B cell (primary cell): ENCODE measurements around the gene C7.

Source experiments
- EZH2 ChIP-seq: IDR thresholded peaks from 2 replicates; pipeline ENCODE4 v1.6.1; 2012; ENCODE audit warnings: borderline replicate concordance, low read depth, mild to moderate bottlenecking, moderate library complexity, low read length; ENCODE audit not compliant: insufficient read depth, poor library complexity, severe bottlenecking
- TF ChIP-seq, protein P1 (sequence below): fragments of 200-600 bp; IDR thresholded peaks from one replicate; pipeline ENCODE4 v1.8.0; 2022; ENCODE audit warnings: antibody characterized with exemption, mild to moderate bottlenecking

DNA sequence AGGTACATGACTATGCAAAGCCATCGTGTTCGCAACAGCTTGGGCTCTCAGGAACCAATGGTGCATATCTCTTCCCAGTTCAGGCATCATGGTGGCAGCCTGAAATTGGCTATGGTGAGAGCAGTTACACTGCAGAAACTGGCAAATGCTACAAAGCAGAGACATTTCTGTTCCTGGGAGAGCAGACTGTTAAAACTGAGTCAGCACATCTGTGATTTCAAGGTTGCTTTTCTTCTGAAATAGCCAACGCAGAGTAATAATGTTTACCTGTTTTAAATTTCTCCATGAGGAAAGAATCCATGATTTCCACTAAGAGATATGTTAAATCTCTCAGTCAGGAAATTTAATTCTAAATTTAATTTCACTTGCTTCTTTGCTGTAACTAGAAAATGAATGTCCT, 47.8 kb downstream of the C7 start:
- TF ChIP-seq, protein P1, sequence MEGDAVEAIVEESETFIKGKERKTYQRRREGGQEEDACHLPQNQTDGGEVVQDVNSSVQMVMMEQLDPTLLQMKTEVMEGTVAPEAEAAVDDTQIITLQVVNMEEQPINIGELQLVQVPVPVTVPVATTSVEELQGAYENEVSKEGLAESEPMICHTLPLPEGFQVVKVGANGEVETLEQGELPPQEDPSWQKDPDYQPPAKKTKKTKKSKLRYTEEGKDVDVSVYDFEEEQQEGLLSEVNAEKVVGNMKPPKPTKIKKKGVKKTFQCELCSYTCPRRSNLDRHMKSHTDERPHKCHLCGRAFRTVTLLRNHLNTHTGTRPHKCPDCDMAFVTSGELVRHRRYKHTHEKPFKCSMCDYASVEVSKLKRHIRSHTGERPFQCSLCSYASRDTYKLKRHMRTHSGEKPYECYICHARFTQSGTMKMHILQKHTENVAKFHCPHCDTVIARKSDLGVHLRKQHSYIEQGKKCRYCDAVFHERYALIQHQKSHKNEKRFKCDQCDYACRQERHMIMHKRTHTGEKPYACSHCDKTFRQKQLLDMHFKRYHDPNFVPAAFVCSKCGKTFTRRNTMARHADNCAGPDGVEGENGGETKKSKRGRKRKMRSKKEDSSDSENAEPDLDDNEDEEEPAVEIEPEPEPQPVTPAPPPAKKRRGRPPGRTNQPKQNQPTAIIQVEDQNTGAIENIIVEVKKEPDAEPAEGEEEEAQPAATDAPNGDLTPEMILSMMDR, result no peak
- TF ChIP-seq EZH2, result no peak
